ENCODE results near the gene KRTAP1-3. TPM values are rescaled to one million over a fixed set of nuclear protein-coding genes. Genes with fewer than 3 reads are reported as not detected.
"Not testable (repeated sequence)": the region's sequence is repeated elsewhere in the genome, so short reads cannot be mapped to it uniquely, and the experiment has no call there.

Gene KRTAP1-3, protein sequence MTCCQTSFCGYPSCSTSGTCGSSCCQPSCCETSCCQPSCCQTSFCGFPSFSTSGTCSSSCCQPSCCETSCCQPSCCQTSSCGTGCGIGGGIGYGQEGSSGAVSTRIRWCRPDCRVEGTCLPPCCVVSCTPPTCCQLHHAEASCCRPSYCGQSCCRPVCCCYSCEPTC
- total RNA-seq: 12.2 TPM

DNA sequence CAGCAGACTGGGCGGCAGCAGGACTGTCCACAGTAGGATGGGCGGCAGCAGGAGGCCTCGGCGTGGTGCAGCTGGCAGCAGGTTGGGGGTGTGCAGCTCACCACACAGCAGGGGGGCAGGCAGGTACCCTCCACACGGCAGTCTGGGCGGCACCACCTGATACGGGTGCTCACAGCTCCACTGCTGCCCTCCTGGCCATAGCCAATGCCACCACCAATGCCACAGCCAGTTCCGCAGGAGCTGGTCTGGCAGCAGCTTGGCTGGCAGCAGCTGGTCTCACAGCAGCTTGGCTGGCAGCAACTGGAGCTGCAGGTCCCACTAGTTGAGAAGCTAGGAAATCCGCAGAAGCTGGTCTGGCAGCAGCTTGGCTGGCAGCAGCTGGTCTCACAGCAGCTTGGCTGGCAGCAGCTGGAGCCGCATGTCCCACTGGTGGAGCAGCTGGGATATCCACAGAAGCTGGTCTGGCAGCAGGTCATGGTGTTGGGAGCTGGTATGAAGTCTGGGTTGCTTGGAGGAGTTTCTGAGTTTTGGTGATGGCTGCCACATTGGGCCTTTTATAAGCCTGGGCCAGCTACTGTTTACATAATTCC lies at the start of gene KRTAP1-3:
Gene KRTAP1-3 (minus strand): TSS at position 529 of the 590 bp plus-strand sequence. CDS start 53 bp downstream, at position 476.
- not testable (repeated sequence) for DNase-seq

DNA sequence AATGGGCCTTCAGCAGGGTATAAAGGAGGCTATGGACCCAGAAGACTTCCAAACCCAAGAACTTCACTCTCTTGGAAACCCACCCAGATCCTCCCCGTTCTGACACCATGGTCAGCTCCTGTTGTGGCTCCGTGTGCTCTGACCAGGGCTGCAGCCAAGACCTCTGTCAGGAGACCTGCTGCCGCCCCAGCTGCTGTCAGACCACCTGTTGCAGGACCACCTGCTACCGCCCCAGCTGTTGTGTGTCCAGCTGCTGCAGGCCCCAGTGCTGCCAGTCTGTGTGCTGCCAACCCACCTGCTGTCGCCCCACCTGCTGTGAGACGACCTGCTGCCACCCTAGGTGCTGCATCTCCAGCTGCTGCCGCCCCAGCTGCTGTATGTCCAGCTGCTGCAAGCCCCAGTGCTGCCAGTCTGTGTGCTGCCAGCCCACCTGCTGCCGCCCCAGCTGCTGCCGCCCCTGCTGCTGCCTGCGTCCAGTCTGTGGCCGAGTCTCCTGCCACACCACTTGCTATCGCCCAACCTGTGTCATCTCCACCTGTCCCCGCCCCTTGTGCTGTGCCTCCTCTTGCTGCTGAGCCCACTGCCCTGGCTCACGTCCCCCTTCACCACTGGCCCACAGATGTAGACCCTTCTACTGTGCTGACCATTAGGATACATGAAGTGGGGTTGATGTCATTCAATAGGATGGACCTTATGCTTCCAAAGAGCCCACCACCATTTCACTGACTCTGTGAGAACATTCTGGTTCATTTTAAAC lies 49.6 kb upstream of the KRTAP1-3 start, which contains the start of gene KRTAP4-7:
Gene KRTAP4-7 (plus strand): TSS at position 51 of the 757 bp plus-strand sequence. CDS start 57 bp downstream, at position 108.
- DNase-seq: not testable (repeated sequence)

DNA sequence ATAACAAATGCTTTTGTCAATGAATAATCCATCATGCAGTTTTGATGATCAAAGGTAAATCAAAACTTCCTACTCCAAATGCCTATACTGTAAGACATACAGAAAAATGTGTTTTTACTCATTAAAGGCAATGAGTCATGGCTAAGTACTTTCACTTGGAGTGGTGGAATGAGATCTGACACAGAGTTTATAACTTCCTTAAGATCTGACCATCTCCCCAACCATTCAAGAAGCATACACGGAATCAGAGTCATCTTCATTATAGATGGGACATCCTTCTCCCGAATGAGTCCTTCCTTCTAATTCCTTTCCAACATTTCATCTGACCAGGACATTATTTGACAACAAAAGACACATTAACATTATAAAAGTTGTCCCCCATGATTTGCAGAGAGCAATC lies 48.8 kb upstream of the KRTAP1-3 start:
- DNase-seq: not testable (repeated sequence)

DNA sequence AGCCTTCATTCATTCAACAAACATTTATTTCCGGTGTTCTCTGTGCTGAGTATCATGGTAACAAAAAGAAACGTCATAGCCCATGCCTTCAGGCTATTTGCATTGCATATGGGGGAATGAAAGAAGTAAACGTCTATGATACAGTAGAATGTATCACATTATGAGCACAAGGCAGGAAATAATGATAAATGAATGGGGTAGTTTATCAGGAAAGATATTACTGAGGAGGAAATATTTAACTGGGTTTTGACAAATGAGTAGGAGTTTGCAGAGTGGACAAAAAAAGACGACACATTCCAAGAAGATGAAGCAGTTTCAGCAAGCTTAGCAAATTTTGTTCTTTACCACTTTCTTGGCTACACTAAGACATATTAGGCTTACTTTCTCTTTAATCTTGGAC lies 48.0 kb upstream of the KRTAP1-3 start:
- DNase-seq: no peak

DNA sequence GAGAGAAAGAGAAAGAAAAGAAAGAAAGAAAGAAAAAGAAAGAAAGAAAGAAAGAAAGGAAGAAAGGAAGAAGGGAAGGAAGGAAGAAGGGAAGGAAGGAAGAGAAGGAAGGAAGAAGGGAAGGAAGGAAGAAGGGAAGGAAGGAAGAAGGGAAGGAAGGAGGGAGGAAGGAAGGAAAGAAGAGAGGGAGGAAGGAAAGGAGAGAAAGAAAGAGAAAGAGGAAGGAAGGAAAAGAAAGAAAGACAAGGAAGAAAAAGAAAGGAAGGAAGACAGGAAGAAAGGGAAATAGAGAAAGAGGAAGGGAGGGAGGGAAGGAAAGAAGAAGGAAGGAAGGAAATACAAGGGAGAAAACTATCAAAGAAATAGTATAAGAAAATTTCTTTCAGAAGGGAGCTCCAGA lies 42.1 kb upstream of the KRTAP1-3 start:
- DNase-seq: no peak

DNA sequence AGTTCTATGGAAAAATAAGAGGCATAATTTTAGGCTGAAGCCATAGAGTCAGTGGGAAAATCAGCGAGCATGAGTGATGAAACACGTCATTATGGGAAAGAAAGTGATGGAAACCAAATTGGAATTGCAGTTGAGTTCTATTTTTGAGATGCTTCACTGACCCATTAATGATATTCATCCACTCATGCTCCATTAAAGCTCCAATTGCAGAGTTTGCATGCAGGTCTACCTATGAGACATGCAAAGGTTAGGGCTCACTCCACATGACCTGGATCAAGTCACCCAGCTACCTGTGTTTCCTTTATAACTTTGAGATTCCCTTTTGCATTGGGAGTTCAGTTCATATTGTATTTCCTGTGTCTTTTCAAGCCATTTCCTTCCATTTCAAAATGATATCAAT lies 39.0 kb upstream of the KRTAP1-3 start:
- no peak for DNase-seq

DNA sequence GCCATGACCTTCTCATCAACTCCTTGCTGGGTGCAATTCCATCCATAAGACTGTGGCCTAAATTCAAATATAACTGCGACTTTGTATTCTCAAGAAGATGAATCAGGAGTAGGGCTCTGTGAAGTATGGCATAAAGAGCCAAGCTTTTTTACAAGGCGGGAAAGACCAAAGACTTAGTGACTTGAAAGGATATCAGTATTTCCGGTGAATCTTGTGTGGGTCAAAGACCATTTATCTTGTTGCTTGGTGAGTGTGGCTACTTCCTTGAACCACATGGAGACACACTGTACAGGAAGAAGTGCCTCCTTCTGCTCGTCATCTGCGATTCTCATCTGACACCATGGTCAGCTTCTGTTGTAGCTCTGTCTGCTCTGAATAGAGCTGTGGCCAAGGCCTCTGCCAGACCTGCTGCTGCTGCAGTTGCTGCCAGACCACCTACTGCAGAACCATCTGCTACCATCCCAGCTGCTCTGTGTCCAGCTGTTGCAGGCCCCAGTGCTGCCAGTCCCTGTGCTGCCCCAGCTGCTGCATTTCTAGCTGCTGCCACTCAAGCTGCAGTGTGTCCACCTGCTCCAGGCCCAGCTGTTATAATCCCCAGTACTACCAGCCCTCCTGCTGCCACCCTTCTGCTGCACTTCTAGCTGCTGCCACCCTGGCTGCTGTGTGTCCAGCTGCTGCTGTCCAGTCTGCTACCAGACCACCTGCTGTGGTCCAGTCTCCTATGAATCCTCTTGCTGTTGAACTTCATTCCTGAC lies 37.1 kb upstream of the KRTAP1-3 start:
- no peak for DNase-seq

DNA sequence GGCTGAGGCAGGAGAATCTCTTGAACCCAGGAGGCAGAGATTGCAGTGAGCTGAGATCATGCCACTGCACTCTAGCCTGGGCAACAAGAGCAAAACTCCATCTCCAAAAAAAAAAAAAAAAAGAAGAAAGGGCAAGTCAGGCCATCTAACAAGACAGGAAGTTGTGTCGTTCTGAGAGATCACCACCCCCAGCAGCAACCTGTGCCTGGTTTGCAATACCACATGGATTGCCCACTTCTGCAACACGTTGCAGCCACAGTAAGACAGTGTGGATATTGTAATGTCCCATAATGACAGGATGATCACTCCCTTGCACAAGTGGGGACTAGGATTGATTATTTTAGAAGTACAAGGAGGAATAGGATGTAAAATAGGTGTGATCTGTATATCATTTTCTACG lies 34.4 kb upstream of the KRTAP1-3 start:
- no peak for DNase-seq

DNA sequence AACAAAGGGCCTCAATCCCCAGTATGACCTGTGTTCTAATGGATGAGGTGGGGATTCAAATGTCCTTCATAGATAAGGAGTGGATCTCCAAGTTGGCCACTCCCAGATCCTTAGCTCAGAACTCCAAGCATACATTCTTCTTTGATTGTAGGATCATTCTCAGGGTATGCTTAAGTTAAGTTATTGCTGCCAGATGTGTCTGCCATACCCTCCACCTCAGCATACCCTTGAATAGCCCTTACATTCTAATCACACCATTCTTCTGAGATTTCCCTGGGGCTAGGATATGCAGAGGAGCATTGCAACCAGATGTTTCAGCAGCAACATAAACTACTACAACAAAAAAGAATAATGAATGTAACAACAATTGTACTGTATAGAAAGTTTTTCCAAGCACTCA lies 32.6 kb upstream of the KRTAP1-3 start:
- DNase-seq: no peak

DNA sequence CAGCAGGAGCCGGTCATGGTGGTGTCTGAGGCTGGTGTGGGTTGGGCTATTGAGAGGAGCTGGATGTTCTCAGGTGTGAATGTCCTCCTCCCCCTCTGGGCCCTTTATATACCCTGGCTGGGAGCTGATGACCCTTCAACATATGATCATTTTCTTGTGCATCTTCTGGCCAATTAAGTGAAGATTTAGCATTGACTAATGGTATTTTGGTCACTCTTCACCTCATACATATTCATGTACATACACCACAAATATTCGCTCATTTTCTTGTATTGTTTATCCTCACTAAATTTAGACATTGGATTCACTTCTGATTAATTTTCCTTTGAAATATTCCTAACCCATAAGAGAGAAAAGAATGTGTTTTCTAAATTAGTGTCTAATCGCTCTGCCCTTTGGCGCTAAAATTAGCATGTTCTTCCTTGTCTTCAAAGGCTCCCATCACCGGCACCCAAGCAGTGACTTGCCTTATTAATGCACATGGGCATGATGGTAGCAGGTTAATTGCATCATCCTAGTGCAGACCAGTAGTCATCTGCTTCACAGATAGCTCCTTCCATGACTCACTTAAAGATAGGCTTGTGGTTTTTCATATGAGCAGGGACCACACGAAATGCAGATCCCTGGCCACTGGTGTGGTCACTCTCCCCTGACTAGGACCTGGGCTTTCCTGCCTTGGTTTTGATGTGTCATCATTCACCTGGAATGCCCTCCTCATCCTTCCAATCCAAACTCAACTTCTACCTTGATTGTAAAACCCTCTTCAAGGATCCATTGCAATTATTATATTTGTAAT lies 31.4 kb upstream of the KRTAP1-3 start, which contains the start of gene KRTAP2-4:
Gene KRTAP2-4 (minus strand): TSS at position 51 of the 796 bp plus-strand sequence. CDS start 34 bp downstream, at position 17.
- DNase-seq: no peak

DNA sequence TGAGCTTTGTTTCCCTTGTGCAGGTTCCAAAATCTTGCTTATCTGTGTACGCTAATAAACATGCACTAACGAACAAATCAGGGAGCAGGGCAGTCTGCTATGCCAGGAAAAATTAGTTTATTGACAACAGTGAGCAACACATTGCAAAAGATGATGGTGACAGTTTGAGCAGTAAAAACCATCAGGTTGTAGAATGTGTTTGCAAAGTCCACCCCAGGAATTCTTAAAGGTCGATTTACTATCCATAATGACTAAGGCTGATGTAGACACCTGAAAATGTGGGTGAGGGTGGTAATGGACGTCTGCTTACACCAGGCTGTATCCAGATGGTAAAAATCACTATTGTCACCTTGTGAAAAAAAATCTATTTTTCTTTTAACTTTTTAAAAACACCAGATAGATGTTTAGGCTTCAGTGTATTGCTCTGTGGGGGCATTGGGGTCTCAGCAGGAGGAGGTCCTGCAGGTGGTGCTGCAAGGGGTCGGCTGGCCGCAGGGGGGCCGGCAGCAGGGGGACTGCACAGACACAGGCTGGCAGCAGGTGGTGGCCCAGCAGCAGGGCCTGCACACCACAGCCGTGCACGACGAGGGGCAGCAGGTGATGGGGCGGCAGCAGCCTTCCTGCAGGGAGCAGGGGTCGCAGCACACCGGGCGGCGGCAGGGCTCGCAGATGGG lies 30.5 kb upstream of the KRTAP1-3 start:
- not testable (repeated sequence) for DNase-seq

DNA sequence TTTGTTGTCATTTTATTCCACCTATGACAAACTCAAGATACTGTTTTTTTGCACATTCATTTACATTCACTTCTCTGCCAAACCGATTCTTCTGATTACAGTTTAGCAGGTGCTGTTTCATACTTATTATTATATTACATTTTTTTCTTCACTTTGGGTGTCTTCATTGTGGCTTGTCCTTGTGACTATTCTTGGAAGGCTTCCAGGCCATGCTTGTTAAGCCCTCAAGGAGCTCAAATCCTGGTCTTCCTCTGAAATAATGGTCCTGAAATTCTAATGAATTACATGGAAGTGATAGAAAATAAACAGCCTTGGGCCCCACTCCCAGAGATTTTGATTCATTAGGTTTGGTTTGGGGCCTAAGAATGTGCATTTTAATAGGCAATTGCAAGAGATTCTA lies 29.6 kb upstream of the KRTAP1-3 start:
- DNase-seq: no peak

DNA sequence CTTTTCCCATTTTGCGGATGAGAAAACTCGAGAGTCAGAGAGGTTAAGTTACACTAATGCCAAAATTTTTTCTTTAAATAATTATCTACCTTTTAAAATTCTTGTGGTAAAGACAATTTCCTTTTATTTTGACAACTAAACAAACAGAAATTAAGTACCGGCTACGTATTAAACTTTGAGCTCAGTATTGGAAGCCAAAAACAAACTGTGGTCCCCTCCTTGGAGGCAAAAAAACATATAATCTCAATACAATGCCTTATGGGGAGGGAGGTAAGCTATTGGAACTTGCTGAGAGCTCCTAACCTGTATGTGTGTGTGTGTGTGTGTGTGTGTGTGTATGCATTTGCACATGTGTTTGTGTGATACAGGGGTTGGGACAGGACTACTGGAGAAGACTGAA lies 28.8 kb upstream of the KRTAP1-3 start:
- no peak for DNase-seq

DNA sequence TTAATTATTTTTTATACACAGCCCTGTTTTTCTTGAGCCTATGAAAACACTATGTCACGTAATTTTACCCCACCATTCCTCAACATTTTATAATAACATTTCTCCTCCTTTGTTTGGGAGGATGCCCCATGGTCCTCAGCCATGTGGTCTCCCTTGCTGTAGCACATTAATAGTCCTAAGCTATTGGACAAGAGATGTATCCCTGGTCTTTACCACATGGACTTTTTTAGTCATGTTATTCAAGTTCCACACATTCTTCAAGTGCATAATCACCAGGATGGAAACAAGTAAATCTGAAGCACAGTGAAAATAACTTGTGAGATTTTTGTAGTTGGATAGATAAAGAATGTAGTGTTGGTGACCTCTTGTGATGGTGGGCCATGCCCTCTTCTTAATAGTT lies 27.3 kb upstream of the KRTAP1-3 start:
- DNase-seq: no peak

DNA sequence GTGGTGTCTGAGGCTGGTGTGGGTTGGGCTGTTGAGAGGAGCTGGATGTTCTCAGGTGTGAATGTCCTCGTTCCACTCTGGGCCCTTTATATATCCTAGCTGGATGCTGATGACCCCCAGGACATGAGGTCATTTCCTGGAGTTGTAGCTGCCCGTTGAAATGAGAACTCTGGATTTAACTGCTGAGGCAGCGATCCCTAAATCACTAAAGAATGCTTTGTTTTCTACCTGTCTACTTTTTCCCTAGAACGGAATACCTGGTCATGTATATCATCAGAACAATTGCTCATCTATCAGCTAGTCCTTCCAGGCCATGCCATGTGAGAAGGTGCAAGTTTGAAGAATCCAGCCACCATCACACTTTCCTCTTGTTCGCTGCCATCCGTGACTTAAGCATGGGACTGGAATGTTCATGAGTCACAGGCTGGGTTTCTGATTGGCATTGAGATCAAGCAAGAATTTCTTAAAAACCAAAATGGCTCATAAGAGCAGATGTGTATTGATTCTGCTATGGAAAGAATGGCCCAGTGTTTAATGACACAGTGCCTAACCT lies 25.5 kb upstream of the KRTAP1-3 start, which contains the start of gene KRTAP2-3:
Gene KRTAP2-3 (minus strand): TSS at position 63 of the 553 bp plus-strand sequence. CDS start 64 bp downstream, outside the sequence.
- no peak for DNase-seq

DNA sequence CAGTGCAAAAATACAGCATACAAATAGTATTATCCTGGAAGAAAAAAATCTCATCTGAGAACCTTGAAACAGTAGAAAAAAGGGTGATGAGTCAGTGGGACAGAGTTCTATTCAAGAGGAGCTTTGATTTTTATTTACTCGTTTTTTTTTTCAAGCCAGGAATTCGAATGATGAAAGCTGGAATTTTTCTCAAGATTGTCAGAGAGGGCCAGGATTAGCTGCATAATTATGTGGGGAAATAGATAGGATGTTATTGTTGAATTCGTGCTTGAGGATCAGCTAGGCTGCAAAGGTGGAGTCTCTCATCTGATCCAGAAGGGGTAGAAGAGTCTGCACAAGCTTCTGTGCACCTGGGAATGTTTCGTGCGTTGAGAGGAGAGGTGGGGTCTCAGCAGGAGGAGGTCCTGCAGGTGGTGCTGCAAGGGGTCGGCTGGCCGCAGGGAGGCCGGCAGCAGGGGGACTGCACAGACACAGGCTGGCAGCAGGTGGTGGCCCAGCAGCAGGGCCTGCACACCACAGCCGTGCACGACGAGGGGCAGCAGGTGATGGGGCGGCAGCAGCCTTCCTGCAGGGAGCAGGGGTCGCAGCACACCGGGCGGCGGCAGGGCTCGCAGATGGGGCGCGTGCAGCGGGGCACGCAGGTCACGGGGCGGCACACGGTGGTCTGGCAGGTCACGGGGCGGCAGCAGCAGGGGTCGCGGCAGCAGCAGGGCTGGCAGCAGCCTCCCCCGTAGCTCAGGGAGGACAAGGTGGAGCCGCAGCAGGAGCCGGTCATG lies 24.8 kb upstream of the KRTAP1-3 start:
- DNase-seq: not testable (repeated sequence)

DNA sequence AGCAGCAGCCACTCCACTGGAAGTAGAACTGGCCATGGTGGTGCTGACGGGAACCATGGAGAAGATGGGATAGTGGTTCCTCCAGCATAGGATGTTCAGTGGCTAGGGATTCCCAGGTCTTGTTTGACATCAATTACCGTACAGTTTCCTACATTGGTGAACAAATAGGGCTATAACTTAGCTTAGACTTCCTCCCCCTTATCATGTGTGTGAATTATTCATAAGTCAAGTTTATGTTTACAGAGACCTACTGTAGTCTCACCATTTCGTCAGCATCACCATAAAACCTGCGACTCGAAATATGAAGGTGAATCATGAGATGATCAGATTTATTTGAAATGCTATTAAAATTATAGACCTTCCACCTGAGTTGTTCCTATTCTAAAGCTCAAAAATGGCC lies 24.1 kb upstream of the KRTAP1-3 start:
- DNase-seq: no peak

DNA sequence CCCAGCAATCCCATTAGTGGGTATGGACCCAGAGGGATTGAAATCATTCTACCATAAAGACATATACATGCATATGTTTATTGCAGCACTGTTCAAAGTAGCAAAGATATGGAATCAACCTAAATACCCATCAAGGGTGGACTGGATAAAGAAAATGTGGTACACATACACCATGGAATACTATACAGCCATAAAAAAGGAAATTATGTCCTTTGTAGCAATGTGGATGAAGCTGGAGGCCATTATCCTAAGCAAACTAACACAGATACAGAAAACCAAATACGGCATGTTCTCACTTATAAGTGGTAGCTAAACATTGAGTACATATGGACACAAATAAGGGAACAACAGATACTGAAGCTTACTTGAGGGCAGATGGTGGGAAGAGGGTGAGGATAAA lies 22.9 kb upstream of the KRTAP1-3 start:
- DNase-seq: no peak

DNA sequence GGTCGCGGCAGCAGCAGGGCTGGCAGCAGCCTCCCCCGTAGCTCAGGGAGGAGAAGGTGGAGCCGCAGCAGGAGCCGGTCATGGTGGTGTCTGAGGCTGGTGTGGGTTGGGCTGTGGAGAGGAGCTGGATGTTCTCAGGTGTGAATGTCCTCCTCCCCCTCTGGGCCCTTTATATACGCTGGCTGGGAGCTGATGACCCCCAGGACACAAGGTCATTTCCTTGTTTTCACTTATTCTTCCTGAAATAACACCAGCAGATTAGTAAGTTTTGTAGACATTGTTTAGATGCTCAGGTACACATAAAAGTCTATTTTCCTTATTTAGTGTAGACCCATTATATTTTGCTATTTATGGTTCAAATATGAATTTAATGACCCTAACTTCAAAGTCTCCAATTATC lies 20.5 kb upstream of the KRTAP1-3 start, which contains the start of gene KRTAP2-2:
Gene KRTAP2-2 (minus strand): TSS at position 101 of the 400 bp plus-strand sequence. CDS start 19 bp downstream, at position 82.
- not testable (repeated sequence) for DNase-seq

DNA sequence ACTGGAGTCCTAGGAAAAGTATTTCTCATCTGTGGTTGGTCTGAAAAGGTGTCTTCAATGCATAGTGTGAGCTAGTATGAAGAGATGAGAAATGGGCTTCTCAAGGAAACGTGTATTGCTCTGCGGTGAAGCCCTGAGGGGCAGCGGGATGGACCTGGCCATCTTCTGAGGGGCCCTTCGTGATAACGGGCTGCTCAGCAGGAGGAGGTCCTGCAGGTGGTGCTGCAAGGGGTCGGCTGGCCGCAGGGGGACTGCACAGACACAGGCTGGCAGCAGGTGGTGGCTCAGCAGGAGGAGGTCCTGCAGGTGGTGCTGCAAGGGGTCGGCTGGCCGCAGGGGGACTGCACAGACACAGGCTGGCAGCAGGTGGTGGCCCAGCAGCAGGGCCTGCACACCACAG lies 19.9 kb upstream of the KRTAP1-3 start:
- not testable (repeated sequence) for DNase-seq

Data from skin of body (tissue), 2 donors.